Mucosa of descending colon (tissue), 3 donors: ENCODE measurements around the gene PSMD6. TPM values are rescaled to one million over a fixed set of nuclear protein-coding genes. Genes with fewer than 3 reads are reported as not detected.

Experiments used
- ATAC-seq: fragments of 200-7000 bp; cut with Tn5 transposase; one replicate; pipeline ENCODE4 v1.9.1; 2020; ENCODE audit warnings: mild to moderate bottlenecking, moderate library complexity
- DNase-seq, 3 donors: peaks; one replicate each; pipeline ENCODE4 v3.0.0-alpha.2; 2020
- H3K36me3 ChIP-seq: fragments of 200-600 bp; one replicate; pipeline ENCODE4 v1.8.0; 2021; ENCODE audit warnings: low read depth, mild to moderate bottlenecking
- H3K4me1 ChIP-seq: fragments of 200-600 bp; one replicate; pipeline ENCODE4 v1.8.0; 2021; ENCODE audit warnings: low read depth, mild to moderate bottlenecking
- H3K4me3 ChIP-seq: fragments of 200-600 bp; one replicate; pipeline ENCODE4 v1.8.0; 2021; ENCODE audit warnings: mild to moderate bottlenecking
- H3K9me3 ChIP-seq: fragments of 200-600 bp; one replicate; pipeline ENCODE4 v1.8.0; 2021; ENCODE audit warnings: mild to moderate bottlenecking
- CTCF ChIP-seq: fragments of 200-600 bp; IDR thresholded peaks from one replicate; pipeline ENCODE4 v1.8.0; 2022; ENCODE audit warnings: antibody characterized with exemption, mild to moderate bottlenecking
- intact Hi-C, 2 donors: fragments of 100-400 bp; cut with DNase I in 1 of 2; cut with micrococcal nuclease in 1 of 2; formaldehyde crosslinking; loops; one replicate each; pipeline versions ENCODE4 v1.11.0 to v1.11.1; 2022; cut with DNase I, micrococcal nuclease
- total RNA-seq, 3 donors: library from RNA; stranded (reverse); fragmentation: NEBNext Ultra II Directional in 2 of 3; extraction: Animal tissue kit (Norgen Biotek cat#: 25700) in 2 of 3; gene quantifications; one replicate each; pipeline versions ENCODE4 v1.2.1 to v1.2.4, GENCODE V29; 2021 to 2023
- donor health status: DM: no; HTN: no; CAD: no; lungs with moderate emphysema.
- donor health status: DM: no; HTN: no; CAD: no.
- donor health status: DM: no; HTN: yes; CAD: no.

The PSMD6 gene
- total RNA-seq, 3 donors from 2014 or later: 39.1 to 61.8 (median 57.5) TPM

- no peaks in the 10 kb centered on the region for H3K4me1 ChIP-seq
- DNase-seq (no peak), ATAC-seq (no peak)
- peaks cover 7% of the 10 kb centered on the region for H3K36me3 ChIP-seq
- intact Hi-C loops: no loop called here
- no peak for TF ChIP-seq CTCF
- no peaks in the 10 kb centered on the region for H3K9me3 ChIP-seq
- no peak overlapping the region for H3K4me3 ChIP-seq
These were observed 4.0 kb downstream of the PSMD6 start for GRCh38 chr3:64019271-64019670.

- intact Hi-C loops: no loop called here
- H3K36me3 ChIP-seq: peaks cover 7% of the 10 kb centered on the region
These were observed 6.2 kb downstream of the PSMD6 start for GRCh38 chr3:64016941-64017620.

GRCh38 chr3:64011685-64012084 lies 11.6 kb downstream of the PSMD6 start:
- no peaks in the 10 kb centered on the region for H3K4me1 ChIP-seq
- no peak overlapping the region for H3K4me3 ChIP-seq
- ATAC-seq (peak; percentile 18), DNase-seq (no peak)
- no peak for TF ChIP-seq CTCF
- intact Hi-C loops: no loop called here
- H3K36me3 ChIP-seq: peaks cover 20% of the 10 kb centered on the region
- H3K9me3 ChIP-seq: no peaks in the 10 kb centered on the region

More at GRCh38 chr3:64016941-64017620, 6.2 kb downstream of the PSMD6 start:
- DNase-seq (no peak), ATAC-seq (no peak)
- Histone ChIP-seq H3K9me3 (no peaks in the 10 kb centered on the region), H3K4me3 (no peak overlapping the region), H3K4me1 (no peaks in the 10 kb centered on the region)
- TF ChIP-seq CTCF: no peak

GRCh38 chr3:64010199-64010598 lies 13.1 kb downstream of the PSMD6 start:
- Histone ChIP-seq H3K4me1 (no peaks in the 10 kb centered on the region), H3K9me3 (no peaks in the 10 kb centered on the region), H3K4me3 (no peak overlapping the region), H3K36me3 (peaks cover 23% of the 10 kb centered on the region)
- TF ChIP-seq CTCF: no peak
- no peak for DNase-seq
- no peak for ATAC-seq
- intact Hi-C loops: no loop called here

GRCh38 chr3:64009528-64009927 lies 13.8 kb downstream of the PSMD6 start:
- intact Hi-C loops: no loop called here

More at GRCh38 chr3:64009528-64009927, 13.8 kb downstream of the PSMD6 start:
- Histone ChIP-seq H3K36me3 (peaks cover 23% of the 10 kb centered on the region), H3K9me3 (no peaks in the 10 kb centered on the region), H3K4me3 (no peak overlapping the region), H3K4me1 (no peaks in the 10 kb centered on the region)
- ATAC-seq (no peak), DNase-seq (no peak)
- TF ChIP-seq CTCF: no peak
